CD14-positive monocyte (primary cell): Measurements from ENCODE around the gene TLR6. TPM values are rescaled to one million over a fixed set of nuclear protein-coding genes. Genes with fewer than 3 reads are reported as not detected.

Experiments used
- DNase-seq, 3 donors: peaks; one replicate each; pipeline ENCODE4 v3.0.0-alpha.2; 2011 to 2022
- H2AFZ ChIP-seq: 2 replicates; pipeline ENCODE4 v1.6.0; 2012; ENCODE audit warnings: mild to moderate bottlenecking, low read depth, low read length, inconsistent platforms; ENCODE audit not compliant: insufficient read depth, poor library complexity, severe bottlenecking
- H3K27ac ChIP-seq, 2 donors: 1 replicate in 1 of 2; 2 replicates in 1 of 2; pipeline ENCODE4 v1.5.1; 2012 to 2013; ENCODE audit warnings: low read length in 2 of 2, control low read depth in 1 of 2, inconsistent platforms in 1 of 2, low read depth in 1 of 2, mild to moderate bottlenecking in 1 of 2
- H3K27me3 ChIP-seq, 2 donors: one replicate each; pipeline versions ENCODE4 v1.6.0 to v1.6.1; 2011 to 2013; ENCODE audit warnings: low read length in 2 of 2; ENCODE audit not compliant: control insufficient read depth in 2 of 2, insufficient read depth in 2 of 2
- H3K36me3 ChIP-seq, 2 donors: replicated peaks in 1 of 2; 1 replicate in 1 of 2; 2 replicates in 1 of 2; pipeline versions ENCODE4 v1.5.1 to v1.6.1; 2012 to 2013; ENCODE audit warnings: low read length in 2 of 2, control low read depth in 1 of 2, inconsistent platforms in 1 of 2, mild to moderate bottlenecking in 1 of 2; ENCODE audit not compliant: insufficient read depth in 2 of 2, control insufficient read depth in 1 of 2
- H3K4me1 ChIP-seq, 2 donors: 1 replicate in 1 of 2; 2 replicates in 1 of 2; pipeline versions ENCODE4 v1.5.1 to v1.6.1; 2012 to 2013; ENCODE audit warnings: low read length in 2 of 2, control low read depth in 1 of 2, inconsistent platforms in 1 of 2, mild to moderate bottlenecking in 1 of 2, moderate library complexity in 1 of 2; ENCODE audit not compliant: insufficient read depth in 2 of 2, control insufficient read depth in 1 of 2
- H3K4me2 ChIP-seq: replicated peaks from 2 replicates; pipeline ENCODE3; 2012; ENCODE audit warnings: low read length, moderate library complexity, mild to moderate bottlenecking; ENCODE audit not compliant: poor library complexity, severe bottlenecking; ENCODE audit errors: extremely low read depth
- H3K4me3 ChIP-seq, 3 experiments: fragments of 200-600 bp in 1 of 3; sonication (generic) in 1 of 3; replicated peaks in 1 of 3; 1 replicate in 2 of 3; 2 replicates in 1 of 3; pipeline ENCODE4 v1.5.1; 2011 to 2013; ENCODE audit warnings: low read length in 3 of 3, mild to moderate bottlenecking in 3 of 3, control low read depth in 2 of 3, low read depth in 2 of 3, inconsistent platforms in 1 of 3, moderate library complexity in 1 of 3
- H3K79me2 ChIP-seq: 2 replicates; pipeline ENCODE4 v1.6.0; 2012; ENCODE audit warnings: mild to moderate bottlenecking, control low read depth, inconsistent platforms, low read length, moderate library complexity; ENCODE audit not compliant: insufficient read depth
- H3K9ac ChIP-seq: 2 replicates; pipeline ENCODE4 v1.6.0; 2017; ENCODE audit warnings: low read length, mild to moderate bottlenecking; ENCODE audit not compliant: insufficient read depth, poor library complexity, severe bottlenecking
- H3K9me3 ChIP-seq, 2 donors: replicated peaks in 1 of 2; 1 replicate in 1 of 2; 2 replicates in 1 of 2; pipeline versions ENCODE4 v1.5.1 to v1.6.1; 2012 to 2013; ENCODE audit warnings: low read length in 2 of 2, control low read depth in 1 of 2; ENCODE audit not compliant: control insufficient read depth in 1 of 2, insufficient read depth in 1 of 2
- H4K20me1 ChIP-seq: 2 replicates; pipeline ENCODE4 v1.6.0; 2012; ENCODE audit warnings: mild to moderate bottlenecking, low read length, control low read depth, moderate library complexity; ENCODE audit not compliant: insufficient read depth
- H3K27ac Mint-ChIP-seq, 7 donors: one replicate each; pipeline ENCODE4 v1.8.0; 2020; ENCODE audit warnings: mild to moderate bottlenecking in 7 of 7, mixed read lengths in 7 of 7, moderate library complexity in 6 of 7, inconsistent platforms in 2 of 7
- H3K27me3 Mint-ChIP-seq, 3 donors: one replicate each; pipeline ENCODE4 v1.8.0; 2021 to 2022; ENCODE audit warnings: low read depth in 3 of 3, mild to moderate bottlenecking in 3 of 3, mixed read lengths in 3 of 3, moderate library complexity in 3 of 3, inconsistent platforms in 1 of 3
- H3K36me3 Mint-ChIP-seq, 2 donors: one replicate each; pipeline ENCODE4 v1.8.0; 2020; ENCODE audit warnings: mixed read lengths in 2 of 2, inconsistent platforms in 1 of 2, mild to moderate bottlenecking in 1 of 2
- H3K4me1 Mint-ChIP-seq: one replicate; pipeline ENCODE4 v1.8.0; 2020; ENCODE audit warnings: mild to moderate bottlenecking, mixed read lengths
- H3K4me3 Mint-ChIP-seq, 2 donors: one replicate each; pipeline ENCODE4 v1.8.0; 2020; ENCODE audit warnings: mild to moderate bottlenecking in 2 of 2, mixed read lengths in 2 of 2, moderate library complexity in 1 of 2
- H3K9me3 Mint-ChIP-seq, 7 donors: one replicate each; pipeline ENCODE4 v1.8.0; 2020 to 2022; ENCODE audit warnings: mixed read lengths in 7 of 7, mild to moderate bottlenecking in 6 of 7, moderate library complexity in 6 of 7, inconsistent platforms in 2 of 7
- WGBS: methylation state at CpG from one replicate; pipeline ENCODE4 v1.1.5; 2013; ENCODE audit warnings: missing lambda C conversion rate; ENCODE audit not compliant: insufficient coverage; 5-methylcytosine and 5-hydroxymethylcytosine counted together
- intact Hi-C, 2 donors: fragments of 100-400 bp; cut with micrococcal nuclease; formaldehyde crosslinking; loops; one replicate each; pipeline versions ENCODE4 v1.15.0 to v1.15.1; 2023
- polyA plus RNA-seq, 3 donors: library from polyadenylated mRNA; depleted of rRNA in 1 of 3; unstranded in 2 of 3; stranded (reverse) in 1 of 3; fragments of 300-500 nt in 2 of 3; fragments of >200 nt in 1 of 3; fragmentation: Illumina TruSeq in 2 of 3; gene quantifications; 1 replicate in 2 of 3; 2 replicates in 1 of 3; pipeline ENCODE4 v1.2.3, GENCODE V29; 2012 to 2021
- TF ChIP-seq, protein P1 (sequence below): fragments of 200-600 bp; IDR thresholded peaks from one replicate; pipeline ENCODE4 v1.8.0; 2022; ENCODE audit warnings: antibody characterized with exemption, mild to moderate bottlenecking

Gene TLR6
- polyA plus RNA-seq, 3 donors = 7.7 to 12.7 (median 11.5) TPM

DNA sequence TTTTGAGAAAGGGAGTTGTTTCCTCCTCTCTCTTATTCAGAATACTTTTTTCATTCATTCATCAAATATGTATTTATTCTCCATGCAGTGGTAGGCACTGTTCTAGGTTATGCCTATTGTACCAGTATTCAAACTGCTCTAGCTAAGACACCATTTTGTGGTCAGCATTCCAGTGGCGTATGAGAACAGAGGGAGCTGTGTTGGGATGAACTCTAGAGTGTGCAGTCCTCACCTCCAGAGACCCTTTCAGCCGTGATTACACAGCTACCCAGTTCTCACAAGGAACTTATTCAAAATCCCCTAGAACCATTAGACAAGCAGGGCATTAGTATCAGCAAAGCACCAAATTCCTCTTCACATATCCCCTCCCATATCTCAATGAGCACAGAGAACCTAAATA is 56.3 kb downstream of the TLR6 start:
- Histone ChIP-seq H3K4me3 (peak overlapping the region; percentile 3 to 98 (median 18)), H3K9me3 (peaks cover 7 to 49% of the 10 kb centered on the region in 2 donors), H4K20me1 (peaks cover 57% of the 10 kb centered on the region), H3K27ac (peak overlapping the region; percentile 5 to 89), H3K4me1 (peaks cover 42 to 65% of the 10 kb centered on the region in 2 donors), H2AFZ (no peak overlapping the region), H3K79me2 (peaks cover 97% of the 10 kb centered on the region), H3K9ac (no peak overlapping the region), H3K4me2 (peak overlapping the region; percentile 85), H3K36me3 (peaks cover 54 to 80% of the 10 kb centered on the region in 2 donors), H3K27me3 (no peaks in the 10 kb centered on the region)
- Mint-ChIP-seq H3K27ac (peak overlapping the region; percentile 58 to 97 (median 86)), H3K4me1 (peaks cover 56% of the 10 kb centered on the region), H3K4me3 (peak overlapping the region; percentile 83 to 95), H3K36me3 (peaks cover 76 to 80% of the 10 kb centered on the region in 2 donors), H3K9me3 (peaks cover 6 to 29% (median 23%) of the 10 kb centered on the region in 7 donors), H3K27me3 (peaks cover 0 to 2% (median 0%) of the 10 kb centered on the region in 3 donors)
- WGBS = 100% methylated on average over 1 of the region's 2 CpGs
- TF ChIP-seq, protein P1, sequence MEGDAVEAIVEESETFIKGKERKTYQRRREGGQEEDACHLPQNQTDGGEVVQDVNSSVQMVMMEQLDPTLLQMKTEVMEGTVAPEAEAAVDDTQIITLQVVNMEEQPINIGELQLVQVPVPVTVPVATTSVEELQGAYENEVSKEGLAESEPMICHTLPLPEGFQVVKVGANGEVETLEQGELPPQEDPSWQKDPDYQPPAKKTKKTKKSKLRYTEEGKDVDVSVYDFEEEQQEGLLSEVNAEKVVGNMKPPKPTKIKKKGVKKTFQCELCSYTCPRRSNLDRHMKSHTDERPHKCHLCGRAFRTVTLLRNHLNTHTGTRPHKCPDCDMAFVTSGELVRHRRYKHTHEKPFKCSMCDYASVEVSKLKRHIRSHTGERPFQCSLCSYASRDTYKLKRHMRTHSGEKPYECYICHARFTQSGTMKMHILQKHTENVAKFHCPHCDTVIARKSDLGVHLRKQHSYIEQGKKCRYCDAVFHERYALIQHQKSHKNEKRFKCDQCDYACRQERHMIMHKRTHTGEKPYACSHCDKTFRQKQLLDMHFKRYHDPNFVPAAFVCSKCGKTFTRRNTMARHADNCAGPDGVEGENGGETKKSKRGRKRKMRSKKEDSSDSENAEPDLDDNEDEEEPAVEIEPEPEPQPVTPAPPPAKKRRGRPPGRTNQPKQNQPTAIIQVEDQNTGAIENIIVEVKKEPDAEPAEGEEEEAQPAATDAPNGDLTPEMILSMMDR = no peak
- no peak for DNase-seq
- intact Hi-C loops = loop anchor here (5.0 to 10.0 kb wide), 2 partner anchors 46 to 57 kb away; partner anchors contain the start of gene TLR6 (in 1 of the 2)

DNA sequence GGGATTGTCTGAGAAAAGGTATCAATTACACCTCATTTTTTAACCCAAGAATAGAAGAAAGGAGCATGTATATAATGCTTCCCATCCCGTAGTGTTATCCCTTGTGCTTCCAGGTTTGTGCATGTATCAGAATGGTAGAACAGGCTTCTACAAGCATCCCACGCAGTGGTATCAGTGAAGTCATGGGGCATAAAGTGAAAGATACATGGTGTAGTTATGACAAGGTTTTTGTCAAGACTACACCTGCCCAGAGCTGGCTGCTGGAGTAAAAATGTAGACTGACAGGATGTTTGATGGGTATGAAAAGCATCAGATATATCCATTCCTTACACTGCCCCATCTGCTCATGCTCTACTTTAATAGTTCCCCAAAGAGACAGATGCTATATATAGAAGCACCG is 61.5 kb downstream of the TLR6 start:
- H3K36me3 Mint-ChIP-seq = peaks cover 58 to 61% of the 10 kb centered on the region in 2 donors

More for the DNA sequence above, 61.5 kb downstream of the TLR6 start:
- peaks cover 74% of the 10 kb centered on the region for H3K79me2 ChIP-seq
- H3K36me3 ChIP-seq = peaks cover 26 to 51% of the 10 kb centered on the region in 2 donors
- H3K9me3 Mint-ChIP-seq = peaks cover 9 to 29% (median 14%) of the 10 kb centered on the region in 7 donors
- peaks cover 3 to 45% of the 10 kb centered on the region in 2 donors for H3K9me3 ChIP-seq
- H3K27me3 ChIP-seq = no peaks in the 10 kb centered on the region
- H3K27ac ChIP-seq = peak overlapping the region in 1 of 2 donors; percentile 45
- TF ChIP-seq, protein P1 = no peak
- peak overlapping the region in 2 of 7 donors; percentile 16 to 51 for H3K27ac Mint-ChIP-seq
- peaks cover 62% of the 10 kb centered on the region for H3K4me1 Mint-ChIP-seq
- H3K4me1 ChIP-seq = peaks cover 47 to 72% of the 10 kb centered on the region in 2 donors
- H3K9ac ChIP-seq = no peak overlapping the region
- DNase-seq = no peak
- WGBS = 63% methylated on average over 1 of the region's 3 CpGs
- intact Hi-C loops = no loop called here
- H2AFZ ChIP-seq = no peak overlapping the region
- peaks cover 0 to 2% (median 0%) of the 10 kb centered on the region in 3 donors for H3K27me3 Mint-ChIP-seq
- H3K4me3 Mint-ChIP-seq = no peak overlapping the region
- H3K4me2 ChIP-seq = no peak overlapping the region
- no peak overlapping the region for H3K4me3 ChIP-seq
- H4K20me1 ChIP-seq = peaks cover 33% of the 10 kb centered on the region
